HG03097 (cell line): Measurements from ENCODE around the gene HEATR5A.
A peak's percentile ranks its signal among the peaks of the same experiment; 100 is the strongest.

ENCODE experiments used
- ATAC-seq: cut with Tn5 transposase; IDR thresholded peaks from one replicate; pipeline ENCODE4 v1.9.1; 2021; ENCODE audit not compliant: unreplicated experiment, low FRiP score

Gene HEATR5A

GRCh38 chr14:31428011-31428410 is 7.7 kb upstream of the HEATR5A start:
- ATAC-seq, result no peak

GRCh38 chr14:31426663-31427062 is 6.3 kb upstream of the HEATR5A start:
- ATAC-seq, result no peak

GRCh38 chr14:31425905-31426304 is 5.6 kb upstream of the HEATR5A start:
- no peak for ATAC-seq

DNA sequence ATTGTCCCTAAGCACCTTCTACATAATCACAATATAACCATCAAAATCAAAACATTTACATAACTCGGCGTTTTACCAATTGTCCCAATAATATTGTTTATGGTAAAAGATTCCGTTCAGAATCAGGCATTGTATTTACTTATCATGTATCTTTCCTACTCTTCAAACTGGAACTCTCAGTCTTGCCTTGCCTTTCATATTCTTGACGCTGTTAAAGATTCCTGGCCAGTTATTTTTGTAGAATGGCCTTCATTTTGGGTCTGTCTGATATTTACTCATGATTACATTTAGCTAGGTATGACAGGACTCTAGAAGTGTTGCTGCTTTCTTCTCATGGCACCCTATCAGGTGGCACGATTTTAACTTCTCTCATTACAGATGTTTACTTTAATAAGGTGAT is 850 bp upstream of the HEATR5A start:
- no peak for ATAC-seq

DNA sequence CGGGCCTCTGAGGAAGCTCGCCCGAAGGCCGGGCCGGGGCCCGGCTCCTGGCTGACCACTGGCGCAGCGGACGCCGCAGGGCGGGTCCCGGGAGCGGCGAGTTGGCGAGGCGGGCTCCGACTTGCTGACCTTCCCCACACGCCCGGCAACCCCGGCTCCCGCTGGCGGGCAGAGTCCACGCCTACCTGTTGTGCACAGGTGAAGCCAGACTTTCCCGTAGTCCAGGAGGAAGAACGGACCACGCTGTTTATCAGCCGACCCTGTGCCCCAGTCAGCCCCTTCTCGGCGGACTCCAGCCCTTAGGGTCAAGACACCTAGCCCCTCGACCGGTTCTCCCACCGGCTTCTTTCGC is 407 bp downstream of the HEATR5A start:
- ATAC-seq, result peak; percentile 14

DNA sequence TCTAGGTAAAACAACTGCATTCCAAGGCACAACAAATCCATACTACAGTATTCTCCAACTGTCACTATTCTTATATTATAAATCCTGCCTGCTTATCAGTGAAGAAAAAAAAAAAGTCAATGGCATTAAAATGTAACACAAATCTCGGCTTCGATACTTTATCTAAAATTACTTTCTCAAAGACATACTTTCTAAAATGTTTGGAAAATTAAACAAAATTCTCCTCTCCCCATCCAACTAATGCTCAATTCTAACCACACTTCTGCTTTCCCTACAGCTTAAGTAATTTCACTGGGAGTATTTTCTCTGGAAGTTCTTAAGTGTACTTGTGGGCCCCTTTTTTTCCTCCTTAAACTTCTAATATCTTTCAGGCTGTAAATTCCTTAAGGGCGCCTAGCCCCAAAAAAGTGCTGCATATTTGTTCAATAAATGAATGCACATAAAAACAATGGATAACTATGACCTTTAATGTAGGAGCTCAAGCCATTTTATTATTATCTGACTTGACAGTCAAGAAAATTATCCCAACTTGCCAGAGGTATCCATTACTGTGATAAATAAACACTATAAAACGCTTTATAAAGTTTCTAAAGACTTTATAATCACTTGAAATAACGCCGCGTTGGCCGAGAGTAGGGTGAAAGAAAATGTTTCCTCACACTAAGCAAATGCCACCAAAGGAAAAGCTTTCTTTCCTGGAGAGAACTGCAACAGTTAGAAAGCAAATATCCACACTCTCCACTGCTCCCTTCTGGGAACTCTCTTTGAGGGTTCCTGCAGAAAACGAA is 977 bp downstream of the HEATR5A start:
- ATAC-seq, result no peak

DNA sequence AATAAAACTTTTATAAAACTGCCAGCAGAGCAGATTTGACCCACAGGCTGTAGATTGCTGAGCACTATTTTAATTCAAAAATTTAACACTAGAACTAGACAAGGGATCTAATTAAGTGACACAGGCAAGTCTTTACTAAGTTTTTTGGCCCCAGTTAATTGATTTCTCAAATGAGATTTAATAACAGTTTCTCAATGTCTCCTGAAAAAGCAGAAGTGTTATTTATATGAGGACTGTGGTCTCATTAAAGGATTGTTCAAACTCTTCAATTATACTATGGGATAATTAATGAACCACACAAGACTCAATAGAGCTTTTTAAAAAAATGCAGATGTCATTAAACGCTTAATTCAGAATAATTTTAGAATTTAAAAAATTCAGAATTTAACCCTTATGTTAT is 1.9 kb downstream of the HEATR5A start:
- no peak for ATAC-seq

DNA sequence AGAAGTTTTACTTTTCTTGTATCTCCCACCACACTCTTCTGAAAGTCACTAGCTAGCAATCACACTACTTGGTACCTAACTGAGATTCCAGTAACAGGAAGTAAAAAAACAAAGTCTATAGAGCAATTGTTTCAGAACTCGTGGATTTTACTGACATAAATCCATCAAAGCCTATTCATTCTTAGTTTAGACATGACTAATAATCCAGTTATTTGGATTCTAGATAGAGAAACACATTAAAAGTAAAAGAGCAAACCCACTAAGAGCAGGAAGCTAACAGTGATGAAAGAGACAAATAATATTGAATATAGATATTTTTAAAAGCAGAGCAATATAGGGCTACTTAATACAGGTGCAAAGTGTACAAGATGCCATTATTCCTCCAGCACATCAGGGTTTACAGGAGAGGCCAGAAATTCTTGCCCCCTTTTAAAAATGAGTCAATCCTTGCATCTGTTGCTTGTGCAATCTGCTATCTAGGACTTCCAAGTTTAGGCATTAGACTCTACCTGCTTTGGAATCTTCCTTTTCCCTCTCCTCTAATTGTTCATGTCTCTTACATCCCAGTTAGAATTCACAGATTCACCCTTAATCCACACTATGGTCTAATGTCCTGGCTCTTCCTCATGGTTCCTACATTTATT is 6.0 kb downstream of the HEATR5A start:
- ATAC-seq, result no peak

DNA sequence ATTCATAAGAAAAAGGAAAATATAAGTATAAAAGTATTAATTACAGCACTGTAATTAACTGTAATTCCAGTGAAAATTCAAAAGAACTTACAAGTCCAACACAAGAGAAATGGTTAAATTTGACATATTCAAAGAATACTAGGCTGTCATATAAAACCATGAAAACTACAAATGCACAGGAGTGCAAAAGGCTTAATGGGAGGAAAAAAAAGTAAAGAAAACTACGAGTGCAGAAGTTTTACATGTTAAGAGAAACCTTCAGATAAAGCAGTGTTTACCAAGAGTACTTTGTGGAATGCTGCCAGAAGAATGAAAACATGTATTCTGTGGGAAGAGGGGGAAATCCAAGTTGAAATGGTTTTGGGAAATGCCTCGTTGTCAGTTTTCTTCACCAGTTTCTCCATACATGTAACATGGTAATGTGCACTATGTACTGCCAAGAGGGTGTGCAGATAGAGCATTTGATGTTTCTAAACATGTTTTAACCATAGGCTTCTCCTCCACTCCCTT is 9.1 kb downstream of the HEATR5A start:
- no peak for ATAC-seq

DNA sequence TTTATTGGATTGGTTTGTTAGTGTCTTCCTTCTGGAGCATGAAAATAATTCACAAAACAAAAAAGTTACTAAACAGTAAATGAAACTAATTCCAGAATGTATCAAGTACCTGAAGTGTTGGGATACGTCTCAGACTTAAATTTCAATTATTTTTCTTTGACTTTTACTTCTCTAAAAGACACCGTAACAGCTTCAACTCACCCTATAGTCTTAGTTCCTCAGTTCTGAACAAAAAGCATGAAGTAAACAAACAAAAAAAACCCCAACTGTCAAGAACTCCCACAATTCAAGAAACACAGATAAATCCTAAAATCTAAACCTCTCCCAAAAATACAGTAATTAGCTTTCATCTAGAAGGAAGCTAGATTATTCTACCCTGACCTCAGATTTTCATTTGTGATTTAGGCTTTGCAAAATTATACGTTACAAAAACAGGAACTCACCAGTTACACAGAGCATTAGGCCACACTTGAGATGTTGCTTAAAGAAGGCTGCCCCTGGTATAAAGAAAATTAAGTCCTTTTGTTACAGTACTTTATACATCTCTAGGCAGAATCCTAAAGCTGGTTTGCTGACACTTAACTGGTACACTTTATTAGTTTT is 10.2 kb downstream of the HEATR5A start:
- ATAC-seq, result no peak

GRCh38 chr14:31408421-31408820 is 11.9 kb downstream of the HEATR5A start:
- ATAC-seq, result no peak

DNA sequence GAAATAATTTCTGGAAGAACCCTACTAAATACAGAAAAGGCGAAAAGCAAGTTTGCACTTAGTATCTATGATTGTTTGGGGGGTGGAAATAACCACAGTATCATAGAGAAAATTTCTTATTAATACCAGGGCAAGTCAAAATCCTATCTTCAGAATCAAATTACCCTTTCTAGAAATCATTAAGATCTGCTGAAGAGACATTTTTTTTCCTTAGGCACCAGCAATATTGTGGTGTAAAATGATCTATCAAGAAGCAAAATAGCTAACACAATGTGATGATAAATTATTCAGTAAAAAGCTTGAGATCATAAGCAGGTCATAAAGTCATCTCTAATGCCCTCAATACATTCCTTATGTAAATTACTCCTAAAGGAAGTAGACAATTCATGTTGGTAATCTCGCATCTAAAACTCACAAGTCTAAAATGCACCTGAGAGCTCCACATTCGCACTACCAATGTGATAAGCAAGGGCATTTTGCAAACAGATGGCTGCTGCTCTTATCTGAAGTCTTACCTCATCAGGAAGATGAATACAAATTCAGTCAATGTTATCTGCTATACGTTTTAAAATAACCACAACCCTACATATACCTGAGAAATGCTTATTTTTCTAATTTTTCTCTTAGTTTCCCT is 14.6 kb downstream of the HEATR5A start:
- ATAC-seq, result no peak

DNA sequence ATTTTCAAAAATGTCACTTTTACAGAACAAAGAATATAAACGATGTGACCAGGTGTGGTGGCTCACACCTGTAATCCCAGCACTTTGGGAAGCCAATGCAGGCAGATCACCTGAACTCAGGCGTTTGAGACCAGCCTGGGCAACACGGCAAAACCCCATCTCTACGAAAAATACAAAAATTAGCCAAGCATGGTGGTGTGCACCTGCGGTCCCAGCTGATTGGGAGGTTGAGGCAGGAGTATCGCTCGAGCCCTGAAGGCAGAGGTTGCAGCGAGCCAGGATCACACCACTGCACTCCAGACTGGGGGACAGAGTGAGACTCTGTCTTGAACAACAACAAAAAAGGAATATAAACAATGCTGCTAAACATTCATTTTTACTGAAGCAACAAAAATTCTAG is 15.2 kb downstream of the HEATR5A start:
- ATAC-seq, result no peak

GRCh38 chr14:31403707-31404106 is 16.6 kb downstream of the HEATR5A start:
- ATAC-seq, result no peak

DNA sequence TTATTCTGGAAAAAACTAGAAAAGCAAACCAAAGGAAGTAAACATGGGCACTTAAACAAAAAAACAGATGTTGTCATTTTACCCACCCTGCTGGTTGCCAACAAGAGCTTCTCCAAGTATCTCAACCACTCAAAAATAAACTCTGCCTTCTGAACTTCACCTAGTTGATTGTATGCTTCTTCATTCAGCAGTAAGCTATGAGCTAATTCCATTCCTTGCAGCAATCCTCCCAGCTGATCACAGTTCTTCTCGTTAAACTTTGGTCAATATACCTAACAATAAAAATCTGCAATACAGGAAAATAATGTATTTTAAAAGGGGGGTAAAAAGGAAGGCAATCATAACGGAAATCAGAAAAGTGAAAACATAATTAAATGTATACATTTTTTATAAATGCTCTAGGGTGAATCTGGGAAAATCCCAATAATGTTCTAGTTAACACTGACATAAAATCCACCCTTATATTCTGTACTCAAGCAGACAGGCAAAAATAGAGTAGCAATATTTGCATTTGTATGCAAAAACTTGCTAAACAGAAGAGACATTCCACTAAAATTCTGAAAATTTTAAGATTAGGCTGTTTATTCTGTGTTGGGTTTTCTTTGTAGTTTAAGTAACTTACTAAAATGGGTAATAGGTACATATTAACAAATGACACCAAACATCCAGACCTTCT is 17.4 kb downstream of the HEATR5A start:
- no peak for ATAC-seq

DNA sequence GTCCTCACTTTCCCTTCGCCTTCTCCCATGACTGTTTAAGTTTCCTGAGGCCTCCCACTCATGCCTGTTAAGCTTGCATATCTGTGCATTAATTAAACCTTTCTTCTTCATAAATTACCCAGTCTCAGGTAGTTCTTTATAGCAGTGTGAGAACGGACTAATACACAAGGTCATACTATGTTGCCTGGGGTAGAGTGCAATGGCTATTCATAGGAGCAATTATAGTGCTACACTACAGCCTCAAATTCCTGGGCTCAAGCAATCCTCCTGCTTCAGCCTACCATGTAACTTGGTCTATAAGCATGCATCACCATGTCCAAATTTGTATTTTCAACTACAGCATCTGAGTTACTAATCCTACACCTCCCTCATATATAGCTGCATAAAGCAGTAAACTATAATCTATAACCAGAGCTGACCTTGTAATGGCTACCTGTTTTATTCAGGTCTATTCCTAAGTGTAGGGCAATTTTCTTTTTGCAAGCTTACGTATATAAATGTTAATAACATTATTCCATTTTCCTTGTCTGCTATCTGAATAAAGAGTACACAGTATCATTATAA is 18.9 kb downstream of the HEATR5A start:
- ATAC-seq, result no peak

DNA sequence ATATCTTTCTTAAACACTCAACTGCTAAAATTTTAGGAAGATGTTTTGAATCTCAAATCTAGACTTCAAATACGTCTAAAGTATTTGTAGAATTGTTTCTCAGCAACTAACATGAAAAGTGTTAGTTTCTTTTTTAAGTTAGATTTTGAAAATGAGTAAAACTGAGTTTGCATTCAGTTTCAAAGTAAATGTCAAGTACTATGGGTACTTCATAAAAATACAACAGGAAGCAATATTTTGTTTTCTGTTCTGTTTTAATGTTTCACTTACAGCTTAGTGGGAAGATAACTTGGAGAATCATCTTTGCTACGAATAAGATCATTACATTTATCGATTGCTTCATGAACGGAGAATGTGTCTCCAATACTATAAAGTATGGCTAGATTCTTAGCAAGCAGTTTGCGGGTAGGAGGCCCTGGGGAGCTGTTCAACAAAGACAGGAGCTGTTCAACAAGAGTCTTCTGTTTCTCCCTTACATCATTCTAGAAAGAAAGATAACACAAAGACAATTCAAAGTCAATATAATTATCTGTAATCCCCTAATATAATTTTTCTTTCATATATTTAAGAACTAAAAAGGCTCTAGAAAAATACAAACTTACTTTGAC is 20.2 kb downstream of the HEATR5A start:
- ATAC-seq, result no peak

DNA sequence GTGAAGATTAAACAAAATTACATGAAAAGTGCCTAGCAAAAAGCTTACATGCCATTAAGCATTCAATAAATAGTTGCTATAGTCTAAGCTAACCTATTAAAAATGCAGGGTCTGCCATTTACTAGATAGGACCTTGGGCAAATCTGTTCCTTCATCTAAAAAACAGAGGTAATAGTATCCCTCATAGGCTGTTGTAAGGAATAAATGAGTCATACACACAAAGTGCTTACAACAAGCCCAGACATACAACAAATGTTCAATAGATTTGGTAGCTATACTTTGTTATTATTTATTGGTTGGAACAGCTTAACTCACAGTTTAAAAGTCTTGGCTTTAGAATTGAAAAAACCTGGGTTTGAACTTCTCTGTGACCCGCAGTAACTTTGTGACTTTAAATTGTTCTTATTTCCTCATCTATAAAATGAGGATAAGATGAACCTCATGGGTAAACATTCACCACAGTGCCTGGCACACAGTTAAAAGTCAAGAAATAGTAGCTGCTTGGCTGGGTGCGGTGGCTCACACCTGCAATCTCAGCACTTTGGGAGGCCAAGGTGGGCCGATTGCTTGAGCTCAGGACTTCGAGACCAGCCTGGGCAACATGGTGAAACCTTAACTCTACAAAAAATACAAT is 24.7 kb downstream of the HEATR5A start:
- ATAC-seq, result no peak

GRCh38 chr14:31395119-31395518 is 25.2 kb downstream of the HEATR5A start:
- no peak for ATAC-seq
